Measurements from ENCODE around the gene ZNF674.

DNA sequence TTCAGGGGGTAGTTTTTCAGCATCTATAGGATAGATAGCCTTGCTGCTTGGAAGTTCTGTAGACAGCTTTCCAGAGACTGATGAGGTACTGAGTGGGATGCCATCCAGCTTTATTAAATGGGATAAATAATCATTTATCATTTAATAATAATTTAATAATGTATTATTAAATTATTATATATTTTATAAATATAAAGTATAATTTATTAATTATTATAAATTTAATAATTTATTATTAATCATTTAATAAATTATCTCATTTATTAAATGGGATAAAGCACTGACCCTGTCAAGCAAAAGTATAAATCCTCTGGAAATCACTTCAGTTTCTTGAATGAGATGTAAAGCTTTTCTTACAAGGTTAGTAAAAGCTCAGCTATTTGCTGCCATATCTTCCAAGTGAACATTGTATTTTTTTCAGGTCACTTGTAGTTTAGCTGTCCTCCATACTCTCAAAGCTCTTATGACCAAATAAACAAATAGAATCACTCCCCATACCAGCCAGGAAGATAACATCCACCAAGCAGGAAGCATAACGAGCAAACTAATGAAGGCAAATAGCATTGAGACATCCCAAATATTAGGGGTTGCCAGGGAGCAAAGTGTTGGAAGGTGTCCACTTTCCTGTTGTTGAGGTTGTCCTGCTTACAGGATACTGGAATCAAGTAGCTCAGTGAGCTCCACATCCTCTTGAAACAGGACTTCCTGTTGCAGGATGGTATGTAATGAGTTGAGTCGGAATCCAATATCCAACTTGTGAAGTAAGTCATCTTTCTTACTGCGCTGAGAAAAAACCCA lies 88.9 kb downstream of the ZNF674 start:
- no peak for TF ChIP-seq CTCF (conservative IDR thresholded peaks at IDR 0.05; ENCODE audit: low read depth, low read length)
- TF ChIP-seq POLR2A (IDR thresholded peaks at IDR 0.05; ENCODE audit: low read depth, low read length): no peak
- no peak for TF ChIP-seq RCOR1 (IDR thresholded peaks at IDR 0.05; ENCODE audit: insufficient replicate concordance, low read length)
- no peak for TF ChIP-seq MXI1 (IDR thresholded peaks at IDR 0.05; ENCODE audit: borderline replicate concordance, low read depth, low read length)
- no peak for TF ChIP-seq CHD1 (IDR thresholded peaks at IDR 0.05; ENCODE audit: low read depth, low read length)
- TF ChIP-seq RAD21 (IDR thresholded peaks at IDR 0.05; ENCODE audit: low read length): no peak
- no peak for TF ChIP-seq USF2 (IDR thresholded peaks at IDR 0.05; ENCODE audit: low read depth, low read length)
- no peak for TF ChIP-seq SMC3 (IDR thresholded peaks at IDR 0.05; ENCODE audit: low read depth, low read length)
- TF ChIP-seq NFE2L2 (IDR thresholded peaks at IDR 0.05; ENCODE audit: low read depth, low read length): no peak
- TF ChIP-seq MAZ (IDR thresholded peaks at IDR 0.05; ENCODE audit: borderline replicate concordance, low read depth, low read length): no peak
- TF ChIP-seq, protein P1, sequence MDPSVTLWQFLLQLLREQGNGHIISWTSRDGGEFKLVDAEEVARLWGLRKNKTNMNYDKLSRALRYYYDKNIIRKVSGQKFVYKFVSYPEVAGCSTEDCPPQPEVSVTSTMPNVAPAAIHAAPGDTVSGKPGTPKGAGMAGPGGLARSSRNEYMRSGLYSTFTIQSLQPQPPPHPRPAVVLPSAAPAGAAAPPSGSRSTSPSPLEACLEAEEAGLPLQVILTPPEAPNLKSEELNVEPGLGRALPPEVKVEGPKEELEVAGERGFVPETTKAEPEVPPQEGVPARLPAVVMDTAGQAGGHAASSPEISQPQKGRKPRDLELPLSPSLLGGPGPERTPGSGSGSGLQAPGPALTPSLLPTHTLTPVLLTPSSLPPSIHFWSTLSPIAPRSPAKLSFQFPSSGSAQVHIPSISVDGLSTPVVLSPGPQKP (IDR thresholded peaks at IDR 0.05; ENCODE audit: borderline replicate concordance, low read depth, low read length): no peak
- no peak for TF ChIP-seq CEBPB (IDR thresholded peaks at IDR 0.05; ENCODE audit: low read depth, low read length)
- no peak for TF ChIP-seq RFX5 (IDR thresholded peaks at IDR 0.05; ENCODE audit: low read depth, low read length)
- no peak for TF ChIP-seq MAFK (IDR thresholded peaks at IDR 0.05; ENCODE audit: low read depth, low read length)

Measured in IMR-90 (cell line).